GM18861 (cell line): ENCODE data around the gene DNAH2.

Experiments
- ATAC-seq: cut with Tn5 transposase; IDR thresholded peaks from one replicate; pipeline ENCODE4 v1.9.1; 2021; ENCODE audit not compliant: unreplicated experiment

DNAH2 gene

DNA sequence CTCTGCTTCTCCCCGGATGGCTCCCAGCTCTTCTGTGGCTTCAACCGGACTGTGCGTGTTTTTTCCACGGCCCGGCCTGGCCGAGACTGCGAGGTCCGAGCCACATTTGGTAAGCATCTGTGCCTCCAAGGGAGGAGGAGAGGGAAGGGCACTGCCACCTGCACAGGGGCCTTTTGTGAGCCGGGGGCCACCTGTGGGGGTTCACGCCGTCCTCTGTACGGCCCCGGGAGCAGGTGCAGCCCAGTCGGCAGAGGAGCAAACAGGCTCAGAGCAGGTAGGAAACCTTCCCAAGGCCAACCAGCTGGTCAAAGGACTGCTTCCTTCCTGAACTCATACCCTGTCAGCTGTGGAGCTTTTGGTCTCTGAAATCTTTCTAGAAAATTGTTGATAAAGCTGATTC, 15.9 kb upstream of the DNAH2 start:
- no peak for ATAC-seq

GRCh38 chr17:7702776-7703175, 14.8 kb upstream of the DNAH2 start:
- ATAC-seq: no peak

DNA sequence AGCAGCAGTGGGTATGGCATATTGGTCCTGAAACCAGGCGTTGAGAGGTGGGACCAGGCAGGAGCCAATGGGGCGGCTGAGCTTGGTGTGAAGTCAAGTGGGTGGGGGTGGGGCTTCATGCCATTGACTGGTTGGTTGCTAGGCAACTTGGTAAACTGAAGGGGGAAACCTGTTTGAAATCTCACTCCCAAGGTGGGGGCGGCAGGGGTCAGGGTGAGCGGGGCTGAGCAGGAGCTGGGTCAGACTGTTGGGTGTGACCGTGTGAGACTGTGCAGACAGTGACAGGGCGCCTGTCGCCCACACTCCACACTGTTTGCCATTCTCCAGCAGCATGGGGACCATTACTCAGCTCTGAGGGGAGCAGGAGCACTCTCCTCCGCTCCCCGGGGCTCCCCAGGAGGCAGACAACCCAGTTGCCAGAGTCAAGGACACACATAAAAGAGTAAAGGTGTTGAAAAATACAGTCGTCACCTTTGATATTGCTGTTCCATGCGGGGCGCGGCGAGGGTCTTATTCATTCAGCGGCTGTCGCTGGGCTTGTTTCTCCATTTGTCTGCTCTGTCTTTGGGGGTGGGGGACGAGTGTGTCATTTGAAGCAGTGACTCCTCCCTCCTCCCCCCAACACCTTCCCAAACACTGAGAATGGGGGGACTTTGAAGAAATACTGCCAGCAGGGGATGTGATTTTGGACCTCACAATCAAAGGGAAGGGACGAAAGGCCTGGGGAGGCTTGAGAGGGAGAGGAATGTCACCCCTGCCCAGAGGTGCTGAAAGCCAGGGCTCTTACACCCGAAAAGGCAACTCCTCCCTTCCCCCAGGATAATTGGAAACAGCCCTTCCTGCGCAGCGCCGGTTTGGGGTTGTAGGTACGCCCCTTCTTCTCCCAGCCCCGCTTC, 13.7 kb upstream of the DNAH2 start:
- no peak for ATAC-seq

DNA sequence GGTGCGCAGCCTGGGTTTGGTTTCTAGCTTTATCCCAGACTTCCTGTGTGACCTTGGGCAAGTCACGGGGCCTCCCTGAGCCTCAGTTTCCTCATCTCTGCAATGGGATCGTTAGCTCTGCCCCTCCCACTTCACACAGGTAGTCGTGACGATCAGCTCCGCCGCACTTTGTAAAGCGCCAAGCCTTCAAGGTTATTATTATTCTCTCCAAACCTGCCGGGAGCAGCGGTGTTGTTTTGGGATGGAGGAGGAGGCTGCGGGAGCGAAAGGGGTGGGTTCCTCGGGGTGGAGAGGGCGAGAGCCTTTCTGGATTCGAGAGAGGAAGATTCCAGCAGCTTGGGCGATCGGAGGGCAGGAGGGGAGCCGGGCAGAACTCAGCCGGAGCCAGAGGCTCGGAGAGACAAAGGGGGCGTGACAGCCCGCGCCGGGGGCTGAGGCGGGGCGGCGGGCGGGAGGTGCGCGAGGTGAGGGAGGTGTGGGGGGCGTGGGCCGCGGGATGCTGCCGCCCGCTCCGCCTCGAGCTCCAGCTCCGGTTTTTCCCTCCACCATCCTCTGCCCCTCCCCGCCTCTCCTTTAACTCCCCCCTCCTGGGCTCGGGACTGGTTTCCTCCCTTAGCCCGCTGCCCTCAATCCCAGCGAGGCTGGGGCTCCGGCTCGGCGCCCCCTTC, 12.8 kb upstream of the DNAH2 start, which contains the start of gene EFNB3:
Gene EFNB3, plus strand, starts transcription at position 602 of the 668 bp plus-strand sequence. CDS start 397 bp downstream, outside the sequence.
- no peak for ATAC-seq

GRCh38 chr17:7705269-7706255, 12.0 kb upstream of the DNAH2 start:
- no peak for ATAC-seq

GRCh38 chr17:7706631-7707354, 10.8 kb upstream of the DNAH2 start:
- ATAC-seq: no peak

- no peak for ATAC-seq
Observed at GRCh38 chr17:7707446-7707845, 10.1 kb upstream of the DNAH2 start.

DNA sequence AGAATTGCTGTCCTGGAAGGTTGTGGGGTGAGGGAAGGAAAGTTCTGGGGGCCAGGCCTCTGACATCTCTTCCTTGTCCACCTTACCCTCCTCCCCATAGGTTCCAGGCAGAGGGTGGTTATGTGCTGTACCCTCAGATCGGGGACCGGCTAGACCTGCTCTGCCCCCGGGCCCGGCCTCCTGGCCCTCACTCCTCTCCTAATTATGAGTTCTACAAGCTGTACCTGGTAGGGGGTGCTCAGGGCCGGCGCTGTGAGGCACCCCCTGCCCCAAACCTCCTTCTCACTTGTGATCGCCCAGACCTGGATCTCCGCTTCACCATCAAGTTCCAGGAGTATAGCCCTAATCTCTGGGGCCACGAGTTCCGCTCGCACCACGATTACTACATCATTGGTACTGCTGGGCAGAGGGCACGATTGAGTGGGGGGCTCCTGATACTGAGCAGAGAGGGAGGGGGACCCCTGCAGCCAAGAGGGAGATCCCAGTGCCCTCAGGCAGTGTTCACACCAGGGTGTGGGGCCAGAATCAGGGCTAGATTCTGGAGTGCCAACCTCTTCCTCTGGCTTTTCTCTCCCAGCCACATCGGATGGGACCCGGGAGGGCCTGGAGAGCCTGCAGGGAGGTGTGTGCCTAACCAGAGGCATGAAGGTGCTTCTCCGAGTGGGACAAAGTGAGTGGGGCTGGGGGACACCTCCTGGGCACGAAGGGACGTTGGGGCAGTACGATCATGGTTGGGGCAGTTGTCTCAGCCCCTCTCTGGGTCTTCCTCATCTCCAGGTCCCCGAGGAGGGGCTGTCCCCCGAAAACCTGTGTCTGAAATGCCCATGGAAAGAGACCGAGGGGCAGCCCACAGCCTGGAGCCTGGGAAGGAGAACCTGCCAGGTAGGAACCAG, 9.4 kb upstream of the DNAH2 start:
- no peak for ATAC-seq

DNA sequence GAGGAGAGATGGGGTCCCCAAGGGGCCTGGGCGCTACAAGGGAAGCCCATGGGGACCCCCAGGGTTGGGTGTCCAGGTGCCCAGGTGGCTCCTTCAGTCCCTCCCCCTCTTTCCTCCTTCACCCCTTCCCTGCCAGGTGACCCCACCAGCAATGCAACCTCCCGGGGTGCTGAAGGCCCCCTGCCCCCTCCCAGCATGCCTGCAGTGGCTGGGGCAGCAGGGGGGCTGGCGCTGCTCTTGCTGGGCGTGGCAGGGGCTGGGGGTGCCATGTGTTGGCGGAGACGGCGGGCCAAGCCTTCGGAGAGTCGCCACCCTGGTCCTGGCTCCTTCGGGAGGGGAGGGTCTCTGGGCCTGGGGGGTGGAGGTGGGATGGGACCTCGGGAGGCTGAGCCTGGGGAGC, 8.5 kb upstream of the DNAH2 start:
- no peak for ATAC-seq

DNA sequence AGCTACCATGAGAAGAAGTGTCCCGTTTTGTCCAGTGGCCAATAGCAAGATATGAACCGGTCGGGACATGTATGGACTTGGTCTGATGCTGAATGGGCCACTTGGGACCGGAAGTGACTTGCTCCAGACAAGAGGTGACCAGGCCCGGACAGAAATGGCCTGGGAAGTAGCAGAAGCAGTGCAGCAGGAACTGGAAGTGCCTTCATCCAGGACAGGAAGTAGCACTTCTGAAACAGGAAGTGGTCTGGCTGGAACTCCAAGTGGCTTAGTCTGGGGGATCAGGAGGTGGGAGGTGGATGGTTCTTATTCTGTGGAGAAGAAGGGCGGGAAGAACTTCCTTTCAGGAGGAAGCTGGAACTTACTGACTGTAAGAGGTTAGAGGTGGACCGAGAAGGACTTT, 7.2 kb upstream of the DNAH2 start:
- ATAC-seq: no peak

DNA sequence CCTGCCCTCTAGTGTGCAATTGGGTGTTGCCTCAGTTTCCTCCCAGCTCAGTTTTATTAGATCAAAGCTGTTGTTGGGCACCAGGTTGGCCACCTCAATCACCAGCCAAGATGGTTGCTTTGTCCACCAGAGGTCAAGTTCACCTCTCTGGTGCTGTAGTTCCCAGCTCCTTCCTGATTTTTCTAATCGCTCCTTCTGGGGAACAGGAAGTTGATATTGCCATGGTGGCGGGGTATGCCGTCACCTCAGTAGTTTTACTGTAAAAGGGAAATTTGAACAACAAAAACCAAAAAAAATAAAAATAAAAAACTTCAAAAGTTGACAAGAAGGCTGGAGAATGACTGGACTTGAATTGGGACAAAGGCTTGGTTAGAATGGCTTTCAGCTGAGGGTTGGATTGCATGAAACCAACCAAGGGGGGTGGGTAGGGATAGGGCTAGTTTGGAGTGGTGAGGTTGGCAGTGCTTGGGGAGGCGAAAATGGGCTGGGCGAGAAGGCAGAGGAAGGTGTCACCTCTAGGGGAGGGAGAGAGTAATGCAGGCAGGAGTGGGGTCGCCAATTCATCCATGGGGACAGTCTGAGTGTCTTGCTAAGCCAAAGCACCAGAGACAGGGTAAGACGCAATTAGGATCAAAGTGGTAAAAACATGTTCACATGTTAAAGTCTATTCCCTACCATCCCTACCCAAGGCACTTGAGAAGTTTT, 6.3 kb upstream of the DNAH2 start:
- no peak for ATAC-seq

- ATAC-seq: no peak
Observed at GRCh38 chr17:7712111-7712771, 5.3 kb upstream of the DNAH2 start.

- ATAC-seq: no peak
Observed at GRCh38 chr17:7713782-7714181, 3.8 kb upstream of the DNAH2 start.

DNA sequence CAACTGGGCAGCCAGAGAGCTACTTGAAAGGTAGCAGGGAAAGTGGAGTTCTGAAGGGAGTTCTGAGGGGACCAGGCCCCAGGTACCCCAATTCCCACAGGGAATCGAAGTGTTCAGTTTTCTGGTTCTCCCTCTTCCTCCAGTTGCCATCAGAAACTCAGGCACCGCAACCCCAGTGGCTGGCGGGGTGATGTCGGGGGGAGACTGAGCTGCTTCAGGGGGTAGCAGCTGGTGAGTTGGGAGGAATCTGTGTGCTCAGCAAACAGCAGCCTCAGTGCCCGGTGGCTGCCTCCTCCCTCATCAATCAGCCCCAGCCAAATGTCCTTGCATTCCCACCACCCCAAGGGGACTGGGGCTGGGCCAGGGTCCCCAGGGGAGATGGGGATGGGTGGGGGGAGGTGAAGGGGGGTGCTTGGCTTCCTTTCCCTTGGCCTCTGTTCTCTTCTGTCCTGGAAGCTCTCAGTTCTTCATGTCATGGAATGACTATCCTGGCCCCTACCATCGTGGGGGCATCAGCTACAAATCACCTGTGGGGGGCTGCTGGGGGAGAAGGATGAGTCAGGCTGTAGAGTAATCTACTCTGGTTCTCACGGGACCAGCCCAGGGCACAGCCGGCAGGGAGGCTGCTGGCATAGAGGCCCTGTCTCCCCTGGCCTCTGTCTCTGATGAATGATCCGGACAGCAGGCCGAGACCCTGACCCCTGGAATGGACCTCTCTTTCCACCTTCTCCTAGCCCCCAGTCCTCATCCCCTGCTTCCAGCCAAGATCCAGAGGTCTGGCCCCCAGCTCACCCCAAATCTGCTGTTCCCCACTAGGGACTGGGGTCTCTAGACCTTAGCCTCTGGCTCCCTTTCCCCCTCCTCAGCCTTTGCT, 2.6 kb upstream of the DNAH2 start:
- no peak for ATAC-seq

- no peak for ATAC-seq
Observed at GRCh38 chr17:7715936-7716886, 1.3 kb upstream of the DNAH2 start.

DNA sequence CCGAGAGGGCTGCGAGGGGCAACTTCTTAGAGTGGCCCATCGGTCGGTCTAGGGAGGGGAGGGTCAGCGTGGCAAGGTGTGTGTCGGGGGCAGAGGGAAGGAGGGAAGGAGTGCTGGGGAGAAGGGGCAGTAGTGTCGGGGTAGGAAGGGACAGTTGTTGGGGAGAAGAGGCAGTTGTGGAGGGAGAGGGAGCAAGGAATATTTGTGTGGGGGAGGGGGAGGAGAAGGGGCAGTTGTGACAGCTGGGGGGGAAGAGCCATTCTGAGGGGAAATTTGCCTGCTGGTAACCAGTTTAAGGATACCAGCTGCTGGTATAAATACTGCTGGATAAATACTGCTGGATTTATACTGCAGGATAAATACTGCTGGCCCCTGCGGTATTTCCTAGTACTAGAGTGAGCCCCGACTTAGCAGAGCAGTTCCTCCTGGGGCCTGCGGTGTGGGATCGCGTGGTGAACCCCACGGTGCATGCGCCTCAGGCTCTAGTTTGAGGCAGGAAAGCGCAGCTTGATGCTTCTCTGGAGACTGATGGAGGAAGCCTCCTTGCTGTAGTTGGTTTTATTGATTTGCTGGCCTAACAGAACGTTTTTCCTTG, 309 bp downstream of the DNAH2 start:
- no peak for ATAC-seq
